ENCODE measurements around the gene EXOC3.

- no peak for TF ChIP-seq CTCF (IDR thresholded peaks at IDR 0.05; ENCODE audit: insufficient read depth, low read length)
- TF ChIP-seq POLR2AphosphoS5 (IDR thresholded peaks at IDR 0.05; ENCODE audit: low read depth), result no peak; the same call in 1 of the 2 replicates
- no peak for TF ChIP-seq REST (IDR thresholded peaks at IDR 0.05; ENCODE audit: insufficient replicate concordance, low read depth)
- no peak for TF ChIP-seq GABPA (IDR thresholded peaks at IDR 0.05; ENCODE audit: low read depth)
- TF ChIP-seq SPI1 (IDR thresholded peaks at IDR 0.05; ENCODE audit: borderline replicate concordance, low read depth), result no peak
Measured at GRCh38 chr5:423626-424261, 19.2 kb upstream of the EXOC3 start.

Measured in HL-60 (cell line).